HG03196 (cell line): Measurements from ENCODE around the gene GRB10.

Source experiments
- ATAC-seq: cut with Tn5 transposase; IDR thresholded peaks from one replicate; pipeline ENCODE4 v1.9.1; 2021; ENCODE audit not compliant: unreplicated experiment

GRB10 gene

GRCh38 chr7:50803359-50804337 is 21.0 kb upstream of the GRB10 start:
- no peak for ATAC-seq

- ATAC-seq = no peak
These were observed 19.2 kb upstream of the GRB10 start for GRCh38 chr7:50801907-50802306.

GRCh38 chr7:50799873-50800272 is 17.2 kb upstream of the GRB10 start:
- no peak for ATAC-seq

- no peak for ATAC-seq
These were observed 15.4 kb upstream of the GRB10 start for GRCh38 chr7:50798126-50798525.

- no peak for ATAC-seq
These were observed 13.1 kb upstream of the GRB10 start for GRCh38 chr7:50795831-50796230.

GRCh38 chr7:50795253-50795652 is 12.6 kb upstream of the GRB10 start:
- ATAC-seq = no peak

GRCh38 chr7:50793947-50794570 is 11.4 kb upstream of the GRB10 start:
- ATAC-seq = no peak

GRCh38 chr7:50793120-50793946 is 10.6 kb upstream of the GRB10 start:
- ATAC-seq = no peak

GRCh38 chr7:50792342-50793119 is 9.8 kb upstream of the GRB10 start:
- no peak for ATAC-seq

- ATAC-seq = no peak
These were observed 9.2 kb upstream of the GRB10 start for GRCh38 chr7:50791938-50792341.

GRCh38 chr7:50791363-50791937 is 8.8 kb upstream of the GRB10 start:
- ATAC-seq = no peak

GRCh38 chr7:50790381-50790780 is 7.7 kb upstream of the GRB10 start:
- ATAC-seq = no peak

- no peak for ATAC-seq
These were observed 5.7 kb upstream of the GRB10 start for GRCh38 chr7:50788382-50788781.

GRCh38 chr7:50787825-50788224 is 5.1 kb upstream of the GRB10 start:
- ATAC-seq = no peak

GRCh38 chr7:50785346-50785745 is 2.6 kb upstream of the GRB10 start:
- ATAC-seq = no peak

GRCh38 chr7:50783801-50784507 is 1.3 kb upstream of the GRB10 start:
- ATAC-seq = no peak

- ATAC-seq = no peak
These were observed 607 bp upstream of the GRB10 start for GRCh38 chr7:50783303-50783702.

GRCh38 chr7:50781381-50782293 is 1.1 kb downstream of the GRB10 start:
- ATAC-seq = no peak

GRCh38 chr7:50780436-50780835 is 2.3 kb downstream of the GRB10 start:
- ATAC-seq = no peak
